SU-DHL-6 (cell line): ENCODE measurements around the gene SFMBT2.

Source experiments
- H2AFZ ChIP-seq: fragments of 200-600 bp; sonication (generic); 2 replicates; pipeline ENCODE4 v1.6.1; 2014; ENCODE audit warnings: low read depth, mild to moderate bottlenecking, moderate library complexity, mixed read lengths, antibody characterized with exemption, low read length; ENCODE audit not compliant: severe bottlenecking
- H3F3A ChIP-seq: fragments of 200-600 bp; shearing (Covaris generic); 2 replicates; pipeline ENCODE4 v1.6.0; 2016; ENCODE audit warnings: antibody characterized with exemption, mild to moderate bottlenecking; ENCODE audit not compliant: insufficient read depth
- H3K27ac ChIP-seq: fragments of 200-600 bp; sonication (generic); 2 replicates; pipeline ENCODE4 v1.5.1; 2016; ENCODE audit warnings: low read depth, mild to moderate bottlenecking, low read length, moderate library complexity, mixed read lengths
- H3K27me3 ChIP-seq: fragments of 200-600 bp; sonication (generic), shearing (Covaris generic); 2 replicates; pipeline ENCODE4 v1.6.0; 2014; ENCODE audit warnings: mild to moderate bottlenecking, low read length
- H3K36me3 ChIP-seq: fragments of 200-600 bp; sonication (generic); 2 replicates; pipeline ENCODE4 v1.6.1; 2014; ENCODE audit warnings: mild to moderate bottlenecking, low read length, mixed read lengths
- H3K4me2 ChIP-seq: fragments of 300-600, 200-600 bp; shearing (Covaris generic), sonication (generic); 2 replicates; pipeline ENCODE4 v1.6.0; 2014; ENCODE audit warnings: low read length, low read depth, mild to moderate bottlenecking; ENCODE audit not compliant: poor library complexity, severe bottlenecking
- H3K4me3 ChIP-seq: fragments of 200-600 bp; sonication (generic); 2 replicates; pipeline ENCODE4 v1.5.1; 2014; ENCODE audit warnings: antibody characterized with exemption, low read length, mild to moderate bottlenecking, mixed read lengths; ENCODE audit not compliant: insufficient read depth, poor library complexity, severe bottlenecking
- H3K79me2 ChIP-seq: fragments of 200-600 bp; sonication (generic); 2 replicates; pipeline ENCODE4 v1.6.1; 2014; ENCODE audit warnings: mild to moderate bottlenecking, low read length, moderate library complexity; ENCODE audit not compliant: insufficient read depth
- H3K9ac ChIP-seq: fragments of 200-600 bp; sonication (generic); 2 replicates; pipeline ENCODE4 v1.7.0; 2014; ENCODE audit warnings: mild to moderate bottlenecking, low read length
- H3K9me2 ChIP-seq: fragments of 200-600 bp; sonication (generic); replicated peaks from 2 replicates; pipeline ENCODE4 v1.6.1; 2014; ENCODE audit warnings: low read length; ENCODE audit not compliant: insufficient read depth
- H3K9me3 ChIP-seq: fragments of 200-600 bp; sonication (generic); 2 replicates; pipeline ENCODE4 v1.6.1; 2014; ENCODE audit warnings: low read length, mixed read lengths; ENCODE audit not compliant: insufficient read depth
- H4K20me1 ChIP-seq: fragments of 200-600 bp; sonication (generic); 2 replicates; pipeline ENCODE4 v1.6.1; 2014; ENCODE audit warnings: low read depth, mild to moderate bottlenecking, antibody characterized with exemption, low read length, moderate library complexity, mixed read lengths
- EZH2phosphoT487 ChIP-seq: fragments of 200-600 bp; sonication (generic), shearing (Covaris generic); conservative IDR thresholded peaks from 2 replicates; pipeline ENCODE4 v1.6.1; 2018; ENCODE audit warnings: mild to moderate bottlenecking, antibody characterized with exemption, low read length, moderate library complexity, mixed read lengths
- TF ChIP-seq, protein P1 (sequence below): fragments of 200-600 bp; sonication (generic); IDR thresholded peaks from one replicate; pipeline ENCODE4 v1.5.1; 2017; ENCODE audit warnings: antibody characterized with exemption, mild to moderate bottlenecking, low read length, moderate library complexity; ENCODE audit not compliant: insufficient read depth, poor library complexity, severe bottlenecking

SFMBT2 gene

DNA sequence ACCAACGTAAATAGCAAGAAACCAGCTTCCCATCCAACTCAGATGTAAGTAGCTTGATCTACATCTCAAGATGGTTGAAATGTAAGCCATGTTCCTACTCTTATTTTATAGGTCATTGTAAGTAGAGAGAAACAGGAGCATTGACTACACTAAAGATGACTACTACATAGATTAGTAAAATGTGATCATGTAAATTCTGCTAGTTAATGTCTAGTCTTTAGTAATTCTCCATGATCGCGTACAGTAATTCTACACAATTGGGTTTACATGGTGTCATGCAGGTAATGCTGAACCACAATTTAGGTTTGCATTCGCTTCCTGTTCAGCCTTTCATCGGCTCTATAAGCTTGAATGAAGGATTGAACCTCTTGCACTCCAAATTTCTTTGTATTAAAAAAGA is 14.9 kb upstream of the SFMBT2 start:
- Histone ChIP-seq H3K9me3 (no peaks in the 10 kb centered on the region), H2AFZ (no peak overlapping the region), H3K79me2 (no peaks in the 10 kb centered on the region), H4K20me1 (no peaks in the 10 kb centered on the region), H3K27me3 (no peaks in the 10 kb centered on the region), H3K9ac (no peak overlapping the region), H3K9me2 (no peaks in the 10 kb centered on the region), H3K4me3 (no peak overlapping the region), H3K27ac (no peak overlapping the region), H3F3A (no peaks in the 10 kb centered on the region), H3K4me2 (no peak overlapping the region), H3K36me3 (no peaks in the 10 kb centered on the region)
- no peak for TF ChIP-seq EZH2phosphoT487
- TF ChIP-seq, protein P1, sequence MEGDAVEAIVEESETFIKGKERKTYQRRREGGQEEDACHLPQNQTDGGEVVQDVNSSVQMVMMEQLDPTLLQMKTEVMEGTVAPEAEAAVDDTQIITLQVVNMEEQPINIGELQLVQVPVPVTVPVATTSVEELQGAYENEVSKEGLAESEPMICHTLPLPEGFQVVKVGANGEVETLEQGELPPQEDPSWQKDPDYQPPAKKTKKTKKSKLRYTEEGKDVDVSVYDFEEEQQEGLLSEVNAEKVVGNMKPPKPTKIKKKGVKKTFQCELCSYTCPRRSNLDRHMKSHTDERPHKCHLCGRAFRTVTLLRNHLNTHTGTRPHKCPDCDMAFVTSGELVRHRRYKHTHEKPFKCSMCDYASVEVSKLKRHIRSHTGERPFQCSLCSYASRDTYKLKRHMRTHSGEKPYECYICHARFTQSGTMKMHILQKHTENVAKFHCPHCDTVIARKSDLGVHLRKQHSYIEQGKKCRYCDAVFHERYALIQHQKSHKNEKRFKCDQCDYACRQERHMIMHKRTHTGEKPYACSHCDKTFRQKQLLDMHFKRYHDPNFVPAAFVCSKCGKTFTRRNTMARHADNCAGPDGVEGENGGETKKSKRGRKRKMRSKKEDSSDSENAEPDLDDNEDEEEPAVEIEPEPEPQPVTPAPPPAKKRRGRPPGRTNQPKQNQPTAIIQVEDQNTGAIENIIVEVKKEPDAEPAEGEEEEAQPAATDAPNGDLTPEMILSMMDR: no peak

- Histone ChIP-seq H3K9me3 (no peaks in the 10 kb centered on the region), H2AFZ (no peak overlapping the region), H3K27ac (no peak overlapping the region), H4K20me1 (no peaks in the 10 kb centered on the region), H3K9ac (no peak overlapping the region), H3K27me3 (no peaks in the 10 kb centered on the region), H3K9me2 (no peaks in the 10 kb centered on the region), H3K79me2 (no peaks in the 10 kb centered on the region), H3K4me2 (no peak overlapping the region), H3K4me3 (no peak overlapping the region), H3F3A (no peaks in the 10 kb centered on the region), H3K36me3 (no peaks in the 10 kb centered on the region)
- TF ChIP-seq EZH2phosphoT487: no peak
- TF ChIP-seq, protein P1: no peak
Observed at GRCh38 chr10:7424919-7425318, 14.1 kb upstream of the SFMBT2 start.

- Histone ChIP-seq H3K27me3 (no peaks in the 10 kb centered on the region), H3K4me2 (no peak overlapping the region), H3K27ac (no peak overlapping the region), H3K9me2 (no peaks in the 10 kb centered on the region), H3K9ac (no peak overlapping the region), H3K9me3 (no peaks in the 10 kb centered on the region), H3K79me2 (no peaks in the 10 kb centered on the region), H2AFZ (no peak overlapping the region), H3F3A (no peaks in the 10 kb centered on the region), H3K4me3 (no peak overlapping the region), H4K20me1 (no peaks in the 10 kb centered on the region), H3K36me3 (no peaks in the 10 kb centered on the region)
- TF ChIP-seq, protein P1: no peak
- no peak for TF ChIP-seq EZH2phosphoT487
Observed at GRCh38 chr10:7424315-7424714, 13.5 kb upstream of the SFMBT2 start.
